Measurements from ENCODE around the gene PTP4A2.

The PTP4A2 gene

DNA sequence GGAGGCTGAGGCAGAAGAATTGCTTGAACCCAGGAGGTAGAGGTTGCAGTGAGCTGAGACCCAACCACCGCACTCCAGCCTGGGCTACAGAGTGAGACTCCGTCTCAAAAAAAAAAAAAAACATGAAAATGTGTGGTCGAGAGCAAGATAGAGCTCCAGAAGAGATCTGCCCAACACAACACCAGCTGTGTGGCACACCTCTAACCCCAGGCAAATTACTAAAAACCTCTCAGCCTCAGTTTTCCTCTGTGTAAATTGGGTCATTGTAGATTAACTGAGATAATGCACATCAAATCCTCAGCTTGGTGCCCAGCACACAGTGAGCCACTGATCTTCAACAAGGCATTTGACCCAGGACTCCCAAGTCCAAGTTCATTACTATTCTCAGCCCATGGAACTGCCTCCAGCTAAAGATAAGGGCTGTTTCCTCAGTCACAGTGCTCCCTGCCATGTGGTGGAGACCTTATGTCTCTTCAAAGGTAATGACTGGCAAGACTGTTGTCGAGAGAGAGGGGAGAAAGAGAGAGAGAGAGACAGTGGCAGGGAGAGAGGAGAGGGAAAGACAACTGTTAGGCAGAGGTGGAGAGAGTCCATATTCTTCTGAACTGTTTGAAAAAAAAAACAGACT is 58.1 kb downstream of the PTP4A2 start:
- Mint-ChIP-seq H3K4me3 (peak overlapping the region; percentile 48), H3K9me3 (no peaks in the 10 kb centered on the region), H3K36me3 (no peaks in the 10 kb centered on the region), H3K27me3 (no peaks in the 10 kb centered on the region), H3K4me1 (peaks cover 26% of the 10 kb centered on the region), H3K27ac (peak overlapping the region; percentile 56)
- DNase-seq (ENCODE audit: low spot score in 2 of 2), result no peak
- ATAC-seq (ENCODE audit: low read depth), result no peak

DNA sequence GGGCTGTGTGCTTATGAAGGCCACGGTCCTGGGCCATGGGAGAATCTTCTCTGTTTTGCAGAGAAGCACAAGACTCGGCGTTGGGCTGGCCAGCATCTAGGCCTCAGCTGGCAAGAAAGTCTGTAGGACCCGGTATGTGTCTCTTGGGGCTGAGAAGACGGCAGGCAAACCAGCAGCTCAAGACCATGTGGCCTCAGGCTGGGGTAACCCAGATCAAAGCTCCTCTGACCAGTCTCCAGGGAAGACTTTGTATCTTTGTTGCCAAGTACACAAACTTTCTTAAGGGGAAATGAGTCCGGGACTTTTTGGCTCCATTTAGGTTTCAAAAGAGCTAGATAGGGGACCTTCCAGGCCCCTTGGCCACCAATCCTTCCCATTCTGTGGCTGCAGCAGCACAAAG is 60.1 kb downstream of the PTP4A2 start:
- ATAC-seq (ENCODE audit: low read depth) (peak; percentile 78), DNase-seq (ENCODE audit: low spot score in 2 of 2) (peak in 1 of 2 donors; percentile 7)
- Mint-ChIP-seq H3K36me3 (peaks cover under 1% of the 10 kb centered on the region), H3K9me3 (peaks cover 2% of the 10 kb centered on the region), H3K4me1 (peaks cover 24% of the 10 kb centered on the region), H3K27ac (peak overlapping the region; percentile 84), H3K27me3 (no peaks in the 10 kb centered on the region), H3K4me3 (peak overlapping the region; percentile 21)

DNA sequence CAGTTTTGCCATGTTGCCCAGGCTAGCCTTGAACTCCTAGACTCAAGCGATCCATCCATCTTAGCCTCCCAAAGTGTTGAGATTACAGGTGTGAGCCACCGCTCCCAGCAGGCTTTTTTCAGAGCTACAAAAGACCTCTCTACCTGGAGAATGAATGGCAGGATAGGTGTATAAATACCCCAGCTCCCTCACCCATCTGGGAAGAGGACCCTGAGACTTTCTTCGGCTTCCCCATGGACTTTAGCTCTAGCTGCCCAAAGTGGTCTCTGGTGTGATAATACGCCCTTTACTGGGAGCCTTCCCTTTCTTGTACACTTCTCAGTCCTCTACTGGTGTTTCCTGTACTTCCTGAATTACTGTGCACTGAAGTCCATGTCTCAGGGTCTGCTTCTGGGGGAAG is 60.6 kb downstream of the PTP4A2 start:
- H3K27ac Mint-ChIP-seq, result peak overlapping the region; percentile 84
- H3K4me1 Mint-ChIP-seq, result peaks cover 27% of the 10 kb centered on the region
- no peaks in the 10 kb centered on the region for H3K27me3 Mint-ChIP-seq
- DNase-seq (ENCODE audit: low spot score in 2 of 2) (no peak), ATAC-seq (ENCODE audit: low read depth) (no peak)
- H3K9me3 Mint-ChIP-seq, result peaks cover 4% of the 10 kb centered on the region
- peaks cover 3% of the 10 kb centered on the region for H3K36me3 Mint-ChIP-seq
- no peak overlapping the region for H3K4me3 Mint-ChIP-seq

DNA sequence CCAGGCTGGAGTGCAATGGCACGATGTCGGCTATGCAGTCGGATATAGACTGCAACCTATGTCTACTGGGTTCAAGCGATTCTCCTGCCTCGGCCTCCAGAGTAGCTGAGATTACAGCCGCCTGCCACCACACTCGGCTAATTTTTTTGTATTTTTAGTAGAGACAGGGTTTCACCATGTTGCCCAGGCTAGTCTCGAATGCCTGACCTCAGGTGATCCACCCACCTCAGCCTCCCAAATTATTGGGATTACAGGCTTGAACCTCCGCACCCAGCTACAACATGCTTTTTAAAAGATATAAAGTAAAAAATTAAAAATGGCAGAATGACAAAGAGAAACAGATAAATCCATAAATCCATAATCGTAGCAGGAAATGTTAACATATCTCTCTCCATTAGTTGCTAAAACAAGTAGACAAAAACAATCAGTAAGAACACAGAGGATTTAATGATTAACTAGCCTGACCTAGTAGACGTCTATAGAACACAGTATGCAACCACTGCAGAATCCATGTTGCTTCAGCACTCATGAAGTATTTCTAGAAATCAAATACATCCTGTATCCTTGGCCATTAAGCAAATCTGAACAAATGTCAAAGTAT is 62.4 kb downstream of the PTP4A2 start:
- Mint-ChIP-seq H3K27ac (no peak overlapping the region), H3K4me1 (peaks cover 20% of the 10 kb centered on the region)
- ATAC-seq (ENCODE audit: low read depth), result no peak

DNA sequence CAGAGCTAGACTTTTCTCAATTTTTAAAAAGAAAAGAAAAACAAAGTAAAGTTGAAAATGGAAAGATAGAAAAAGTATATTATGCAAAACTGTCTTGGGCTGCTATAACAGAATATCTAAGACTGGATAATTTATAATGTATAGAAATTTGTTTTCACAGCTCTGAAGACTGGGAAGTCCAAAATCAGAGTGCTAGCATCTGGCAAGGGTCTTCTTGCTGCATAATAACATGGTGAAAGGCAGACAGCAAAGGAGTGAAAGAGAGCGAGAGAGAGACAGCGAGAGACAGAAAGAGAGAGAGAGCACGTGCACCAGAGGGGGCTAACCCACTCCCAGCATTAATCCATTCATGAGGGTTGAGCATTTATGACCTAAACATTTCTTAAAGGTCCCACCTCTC is 63.2 kb downstream of the PTP4A2 start:
- Mint-ChIP-seq H3K4me3 (no peak overlapping the region), H3K27me3 (no peaks in the 10 kb centered on the region), H3K27ac (no peak overlapping the region), H3K4me1 (peaks cover 15% of the 10 kb centered on the region), H3K36me3 (peaks cover 5% of the 10 kb centered on the region), H3K9me3 (peaks cover 4% of the 10 kb centered on the region)
- ATAC-seq (ENCODE audit: low read depth) (no peak), DNase-seq (ENCODE audit: low spot score in 2 of 2) (no peak)

More for the DNA sequence above, 62.4 kb downstream of the PTP4A2 start:
- no peak for DNase-seq (ENCODE audit: low spot score in 2 of 2)
- Mint-ChIP-seq H3K4me3 (no peak overlapping the region), H3K9me3 (peaks cover 4% of the 10 kb centered on the region), H3K36me3 (peaks cover 5% of the 10 kb centered on the region), H3K27me3 (no peaks in the 10 kb centered on the region)

DNA sequence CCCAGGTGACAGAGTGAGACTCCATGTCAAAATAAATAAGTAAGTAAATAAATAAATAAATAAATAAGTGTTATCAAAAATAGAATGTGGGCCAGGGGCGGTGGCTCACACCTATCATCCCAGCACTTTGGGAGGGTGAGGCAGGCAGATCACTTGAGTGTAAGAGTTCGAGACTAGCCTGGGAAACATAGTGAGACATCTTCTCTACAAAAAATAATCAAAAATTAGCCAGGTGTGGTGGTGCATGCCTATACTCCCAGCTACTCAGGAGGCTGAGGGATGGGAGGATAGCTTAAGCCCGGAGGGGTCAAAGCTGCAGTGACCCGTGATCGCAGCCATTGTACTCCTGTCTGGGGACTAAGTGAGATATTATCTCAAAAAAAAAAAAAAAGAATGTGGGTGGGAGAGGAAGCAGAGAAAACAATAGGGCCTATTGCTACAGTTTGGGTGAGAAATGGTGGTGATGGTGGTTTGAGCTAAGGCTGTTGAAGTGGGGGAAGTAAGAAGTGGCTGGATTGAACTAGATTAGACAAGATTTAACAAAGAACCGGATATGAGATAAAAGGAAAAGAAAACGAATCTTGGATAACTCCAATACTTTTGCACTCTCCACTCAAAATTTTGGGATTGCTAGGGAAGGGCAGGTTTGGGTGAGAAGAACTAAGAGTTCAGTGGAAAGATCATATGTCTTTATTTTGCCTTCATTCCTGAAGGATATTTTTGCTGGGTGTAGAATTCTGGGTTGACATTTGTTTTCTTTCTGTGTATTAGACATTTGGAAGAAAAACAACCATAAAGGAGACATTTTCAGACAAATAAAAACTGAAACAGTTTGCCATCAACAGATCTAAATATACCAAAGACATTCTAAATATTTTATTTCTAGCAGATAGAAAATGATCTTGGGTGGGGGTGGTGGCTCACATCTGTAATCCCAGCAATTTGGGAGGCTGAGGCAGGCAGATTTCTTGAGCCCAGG is 65.2 kb downstream of the PTP4A2 start:
- ATAC-seq (ENCODE audit: low read depth), result no peak
- Mint-ChIP-seq H3K27me3 (no peaks in the 10 kb centered on the region), H3K4me1 (peaks cover 12% of the 10 kb centered on the region), H3K36me3 (peaks cover 5% of the 10 kb centered on the region), H3K27ac (no peak overlapping the region), H3K4me3 (no peak overlapping the region), H3K9me3 (peaks cover 4% of the 10 kb centered on the region)
- no peak for DNase-seq (ENCODE audit: low spot score in 2 of 2)

DNA sequence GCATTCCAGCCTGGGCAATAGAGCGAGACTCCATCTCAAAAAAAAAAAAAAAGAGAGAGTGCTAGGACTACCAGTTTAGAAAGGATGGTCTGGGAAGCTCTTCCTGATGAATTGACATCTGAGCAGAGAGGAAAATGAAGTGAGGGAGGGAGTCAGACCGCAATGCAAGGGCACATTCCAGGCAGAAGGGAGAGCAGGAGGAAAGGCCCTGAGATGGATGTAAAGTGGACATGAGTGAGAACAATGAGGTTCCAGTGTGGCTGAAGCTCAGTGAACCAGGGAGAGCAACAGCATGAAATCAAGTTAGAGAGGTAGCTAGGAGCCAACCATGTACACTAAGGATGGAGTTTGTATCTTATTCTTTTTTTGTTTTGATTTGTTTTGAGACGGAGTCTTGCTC is 66.5 kb downstream of the PTP4A2 start:
- Mint-ChIP-seq H3K9me3 (peaks cover 4% of the 10 kb centered on the region), H3K4me3 (no peak overlapping the region), H3K27me3 (no peaks in the 10 kb centered on the region), H3K27ac (no peak overlapping the region), H3K36me3 (peaks cover 5% of the 10 kb centered on the region), H3K4me1 (peaks cover 16% of the 10 kb centered on the region)
- no peak for DNase-seq (ENCODE audit: low spot score in 2 of 2)
- ATAC-seq (ENCODE audit: low read depth), result no peak

DNA sequence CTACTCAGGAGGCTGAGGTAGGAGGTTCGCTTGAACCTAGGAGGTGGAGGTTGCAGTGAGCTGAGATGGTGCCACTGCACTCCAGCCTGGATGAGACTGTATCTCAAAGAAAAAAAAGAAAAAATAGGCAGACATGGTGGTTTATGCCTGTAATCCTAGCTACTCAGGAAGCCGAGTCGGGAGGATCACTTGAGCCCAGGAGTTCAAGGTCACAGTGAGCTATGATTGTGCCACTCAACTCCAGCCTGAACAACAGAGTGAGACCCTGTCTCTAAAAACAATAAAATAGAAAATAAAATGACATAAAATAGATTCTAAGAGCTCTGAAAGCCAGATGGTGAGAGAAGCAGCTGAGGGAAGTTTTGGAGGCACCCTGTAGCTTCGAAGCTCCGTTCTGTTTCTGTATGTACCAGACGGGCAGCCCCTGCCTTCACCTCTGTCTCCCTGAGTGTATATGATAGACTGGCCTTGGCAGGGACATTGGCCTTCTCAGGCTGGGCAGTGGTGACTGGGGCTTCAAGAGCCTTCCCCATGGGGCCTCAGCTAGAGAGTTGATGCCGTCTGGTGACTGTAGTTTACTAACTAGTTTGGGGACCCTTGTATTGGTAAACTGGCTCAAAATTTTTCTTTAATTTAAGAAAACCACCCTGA is 68.0 kb downstream of the PTP4A2 start:
- Mint-ChIP-seq H3K27ac (no peak overlapping the region), H3K9me3 (peaks cover 4% of the 10 kb centered on the region), H3K36me3 (peaks cover 5% of the 10 kb centered on the region), H3K4me3 (no peak overlapping the region), H3K27me3 (no peaks in the 10 kb centered on the region), H3K4me1 (peaks cover 16% of the 10 kb centered on the region)
- ATAC-seq (ENCODE audit: low read depth) (no peak), DNase-seq (ENCODE audit: low spot score in 2 of 2) (no peak)

DNA sequence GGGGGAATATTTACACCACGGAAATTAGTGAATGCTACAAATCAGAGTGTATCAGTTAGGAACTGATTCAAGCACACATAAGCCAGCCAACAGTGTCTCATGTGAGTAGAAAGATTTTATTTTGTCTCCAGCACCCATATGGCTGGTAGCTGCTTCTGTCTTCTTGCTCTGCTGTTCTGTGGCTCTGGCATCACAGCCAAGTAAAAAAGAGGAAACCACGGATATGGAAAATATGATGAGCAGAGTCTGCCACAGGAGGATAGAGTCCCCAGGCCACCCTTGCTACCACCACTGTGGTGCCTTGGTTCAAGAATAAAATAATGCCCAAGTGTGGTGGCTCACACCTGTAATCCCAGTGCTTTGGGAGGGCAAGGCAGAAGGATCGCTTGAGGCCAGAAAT is 68.7 kb downstream of the PTP4A2 start:
- peaks cover 5% of the 10 kb centered on the region for H3K36me3 Mint-ChIP-seq
- peaks cover 4% of the 10 kb centered on the region for H3K9me3 Mint-ChIP-seq
- peaks cover 16% of the 10 kb centered on the region for H3K4me1 Mint-ChIP-seq

DNA sequence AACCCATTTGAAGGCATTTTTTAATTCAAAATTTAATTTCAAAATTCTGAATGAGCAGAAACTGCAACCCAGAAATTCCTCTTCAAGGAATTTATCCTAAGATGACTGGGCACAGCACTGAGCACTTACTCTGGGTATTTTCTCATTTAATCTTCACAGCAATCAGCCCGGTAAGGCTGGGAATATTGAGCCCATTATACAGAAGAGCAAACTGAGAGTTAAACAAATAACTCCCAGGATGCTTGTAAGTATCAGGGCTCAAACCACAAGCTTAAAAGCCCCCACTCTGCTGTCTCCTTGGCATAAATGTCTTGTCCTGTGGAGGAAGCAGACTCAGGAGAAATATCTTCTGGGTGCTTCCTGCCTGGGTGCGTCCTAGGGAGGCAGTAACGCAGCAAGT is 69.3 kb downstream of the PTP4A2 start:
- Mint-ChIP-seq H3K27ac (no peak overlapping the region), H3K9me3 (peaks cover 4% of the 10 kb centered on the region), H3K27me3 (no peaks in the 10 kb centered on the region), H3K36me3 (peaks cover 5% of the 10 kb centered on the region), H3K4me3 (no peak overlapping the region), H3K4me1 (peaks cover 16% of the 10 kb centered on the region)
- DNase-seq (ENCODE audit: low spot score in 2 of 2), result no peak
- ATAC-seq (ENCODE audit: low read depth), result no peak

More for the DNA sequence above, 68.7 kb downstream of the PTP4A2 start:
- ATAC-seq (ENCODE audit: low read depth) (no peak), DNase-seq (ENCODE audit: low spot score in 2 of 2) (no peak)
- H3K4me3 Mint-ChIP-seq, result no peak overlapping the region
- no peaks in the 10 kb centered on the region for H3K27me3 Mint-ChIP-seq
- H3K27ac Mint-ChIP-seq, result no peak overlapping the region

DNA sequence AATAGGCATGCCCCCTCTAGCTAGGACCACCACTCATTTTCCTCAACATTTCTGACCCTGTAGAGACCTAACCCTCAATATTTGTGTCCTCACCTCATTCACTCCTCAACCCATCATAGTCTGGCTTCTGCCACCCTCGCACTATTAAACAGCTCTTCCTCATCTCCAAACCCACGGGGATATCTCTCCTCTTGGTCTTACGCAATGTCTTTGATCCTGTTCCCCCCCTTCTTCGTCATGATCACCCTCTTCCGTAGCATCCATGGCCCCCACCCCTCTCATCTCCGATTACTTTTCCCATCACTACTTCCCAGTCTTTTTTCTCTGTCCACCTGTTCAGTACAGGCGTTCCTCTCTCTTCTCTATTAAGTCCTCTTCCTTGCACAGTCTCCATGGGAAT is 70.6 kb downstream of the PTP4A2 start:
- no peak for ATAC-seq (ENCODE audit: low read depth)
- no peak overlapping the region for H3K27ac Mint-ChIP-seq
- no peak overlapping the region for H3K4me3 Mint-ChIP-seq
- no peaks in the 10 kb centered on the region for H3K9me3 Mint-ChIP-seq
- DNase-seq (ENCODE audit: low spot score in 2 of 2), result no peak
- H3K27me3 Mint-ChIP-seq, result no peaks in the 10 kb centered on the region
- peaks cover 13% of the 10 kb centered on the region for H3K4me1 Mint-ChIP-seq
- H3K36me3 Mint-ChIP-seq, result peaks cover 2% of the 10 kb centered on the region

DNA sequence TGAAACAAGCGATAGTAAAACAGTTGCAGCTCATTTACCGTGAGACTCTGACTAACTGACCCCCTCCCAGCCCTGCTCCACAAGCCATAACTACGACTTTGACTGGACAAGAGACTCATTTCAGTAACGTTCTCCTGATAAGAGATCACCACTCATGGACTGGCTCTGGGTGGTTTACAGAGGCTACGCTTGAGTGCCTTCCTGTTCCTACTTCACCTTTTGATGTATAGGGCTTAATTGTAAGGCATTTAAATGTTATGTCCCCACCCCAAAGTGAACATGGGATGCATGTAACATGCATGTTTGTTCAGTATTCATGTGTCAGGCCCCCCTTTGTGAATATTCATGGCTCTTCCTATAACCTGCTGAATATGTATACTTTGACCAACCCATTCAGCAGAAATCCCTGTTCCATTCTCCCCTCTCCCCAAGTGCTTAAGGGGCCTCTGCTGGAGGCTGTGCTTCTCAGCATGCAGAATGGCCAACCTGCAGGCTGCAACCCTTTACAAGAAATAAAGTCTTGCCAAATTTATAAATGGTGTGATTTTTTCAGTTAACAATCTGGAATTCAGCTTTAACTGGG is 71.6 kb downstream of the PTP4A2 start:
- ATAC-seq (ENCODE audit: low read depth) (peak; percentile 70), DNase-seq (ENCODE audit: low spot score in 2 of 2) (no peak)
- H3K36me3 Mint-ChIP-seq, result no peaks in the 10 kb centered on the region
- peak overlapping the region; percentile 51 for H3K4me3 Mint-ChIP-seq
- no peaks in the 10 kb centered on the region for H3K27me3 Mint-ChIP-seq
- no peak overlapping the region for H3K27ac Mint-ChIP-seq
- no peaks in the 10 kb centered on the region for H3K9me3 Mint-ChIP-seq
- peaks cover 11% of the 10 kb centered on the region for H3K4me1 Mint-ChIP-seq

DNA sequence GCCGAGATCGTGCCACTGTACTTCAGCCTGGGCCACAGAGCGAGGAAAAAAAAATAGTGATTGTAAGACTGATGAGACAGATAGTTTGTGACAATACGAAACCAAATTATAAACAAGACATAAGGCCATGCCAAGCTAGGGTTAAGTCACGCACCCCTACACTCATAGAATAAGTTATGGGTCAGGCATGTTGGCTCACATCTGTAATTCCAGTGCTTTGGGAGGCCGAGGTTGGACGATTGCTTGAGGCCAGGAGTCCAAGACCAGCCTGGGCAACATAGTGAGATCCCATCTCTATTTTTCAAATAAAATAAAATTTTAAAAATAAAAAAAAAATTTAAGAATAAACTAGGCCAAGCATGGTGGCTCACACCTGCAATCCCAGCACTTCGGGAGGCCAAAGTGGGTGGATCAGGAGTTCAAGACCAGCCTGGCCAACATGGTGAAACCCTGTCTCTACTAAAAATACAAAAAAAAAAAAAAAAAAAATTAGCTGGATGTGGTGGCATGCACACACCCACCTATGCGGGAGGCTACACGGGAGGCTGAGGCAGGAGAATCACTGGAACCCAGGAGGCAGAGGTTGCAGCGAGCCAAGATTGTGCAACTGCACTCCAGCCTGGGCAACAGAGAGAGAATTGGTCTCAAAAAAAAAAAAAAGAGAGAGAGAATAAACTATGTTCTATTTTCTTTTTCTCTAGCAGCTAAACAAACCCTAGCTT is 72.3 kb downstream of the PTP4A2 start:
- H3K9me3 Mint-ChIP-seq, result no peaks in the 10 kb centered on the region
- no peaks in the 10 kb centered on the region for H3K27me3 Mint-ChIP-seq
- H3K27ac Mint-ChIP-seq, result no peak overlapping the region

More for the DNA sequence above, 72.3 kb downstream of the PTP4A2 start:
- DNase-seq (ENCODE audit: low spot score in 2 of 2) (no peak), ATAC-seq (ENCODE audit: low read depth) (no peak)
- Mint-ChIP-seq H3K4me3 (no peak overlapping the region), H3K36me3 (no peaks in the 10 kb centered on the region), H3K4me1 (peaks cover 11% of the 10 kb centered on the region)

All from memory B cell (primary cell).